ENCODE results near the gene BBIP1. TPM values are rescaled to one million over a fixed set of nuclear protein-coding genes. Genes with fewer than 3 reads are reported as not detected.
A peak's percentile ranks its signal among the peaks of the same experiment; 100 is the strongest.

BBIP1 gene
- total RNA-seq, 4 donors from 2014 or later = 27.1 to 40.2 (median 28.7) TPM

DNA sequence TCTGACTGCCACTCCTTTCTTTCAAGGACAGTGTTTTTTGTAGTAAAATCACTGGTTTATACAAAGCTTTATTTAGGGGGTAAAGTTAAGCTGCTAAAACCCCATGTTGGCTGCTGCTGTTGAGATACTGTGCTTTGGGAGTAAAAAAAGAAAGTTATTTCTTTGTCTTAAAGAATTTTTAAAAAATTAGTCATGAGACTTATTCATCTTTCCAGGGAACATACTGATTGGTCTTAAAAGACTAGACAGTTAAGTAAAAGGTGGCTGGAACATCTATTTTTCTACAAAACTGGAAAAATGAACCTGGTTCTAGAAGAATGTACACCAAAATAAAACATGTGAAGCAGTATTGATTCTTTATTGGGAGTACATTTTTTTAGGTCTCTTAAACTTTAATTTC, 20.6 kb downstream of the BBIP1 start:
- no peak for ATAC-seq
- TF ChIP-seq EP300 (IDR thresholded peaks at IDR 0.05) = no peak
- no peak for TF ChIP-seq POLR2AphosphoS5 (IDR thresholded peaks at IDR 0.05)
- TF ChIP-seq POLR2A (IDR thresholded peaks at IDR 0.05) = no peak
- TF ChIP-seq, protein P1, sequence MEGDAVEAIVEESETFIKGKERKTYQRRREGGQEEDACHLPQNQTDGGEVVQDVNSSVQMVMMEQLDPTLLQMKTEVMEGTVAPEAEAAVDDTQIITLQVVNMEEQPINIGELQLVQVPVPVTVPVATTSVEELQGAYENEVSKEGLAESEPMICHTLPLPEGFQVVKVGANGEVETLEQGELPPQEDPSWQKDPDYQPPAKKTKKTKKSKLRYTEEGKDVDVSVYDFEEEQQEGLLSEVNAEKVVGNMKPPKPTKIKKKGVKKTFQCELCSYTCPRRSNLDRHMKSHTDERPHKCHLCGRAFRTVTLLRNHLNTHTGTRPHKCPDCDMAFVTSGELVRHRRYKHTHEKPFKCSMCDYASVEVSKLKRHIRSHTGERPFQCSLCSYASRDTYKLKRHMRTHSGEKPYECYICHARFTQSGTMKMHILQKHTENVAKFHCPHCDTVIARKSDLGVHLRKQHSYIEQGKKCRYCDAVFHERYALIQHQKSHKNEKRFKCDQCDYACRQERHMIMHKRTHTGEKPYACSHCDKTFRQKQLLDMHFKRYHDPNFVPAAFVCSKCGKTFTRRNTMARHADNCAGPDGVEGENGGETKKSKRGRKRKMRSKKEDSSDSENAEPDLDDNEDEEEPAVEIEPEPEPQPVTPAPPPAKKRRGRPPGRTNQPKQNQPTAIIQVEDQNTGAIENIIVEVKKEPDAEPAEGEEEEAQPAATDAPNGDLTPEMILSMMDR (IDR thresholded peaks at IDR 0.05) = no peak
- no peaks in the 10 kb centered on the region for H3K9me3 ChIP-seq
- H3K4me1 ChIP-seq = peaks cover 0 to 38% (median 3%) of the 10 kb centered on the region in 3 donors
- no peak overlapping the region for H3K4me3 ChIP-seq
- no peaks in the 10 kb centered on the region for H3K27me3 ChIP-seq
- H3K36me3 ChIP-seq = peaks cover 0 to 68% of the 10 kb centered on the region in 2 donors
- no peak overlapping the region for H3K27ac ChIP-seq

DNA sequence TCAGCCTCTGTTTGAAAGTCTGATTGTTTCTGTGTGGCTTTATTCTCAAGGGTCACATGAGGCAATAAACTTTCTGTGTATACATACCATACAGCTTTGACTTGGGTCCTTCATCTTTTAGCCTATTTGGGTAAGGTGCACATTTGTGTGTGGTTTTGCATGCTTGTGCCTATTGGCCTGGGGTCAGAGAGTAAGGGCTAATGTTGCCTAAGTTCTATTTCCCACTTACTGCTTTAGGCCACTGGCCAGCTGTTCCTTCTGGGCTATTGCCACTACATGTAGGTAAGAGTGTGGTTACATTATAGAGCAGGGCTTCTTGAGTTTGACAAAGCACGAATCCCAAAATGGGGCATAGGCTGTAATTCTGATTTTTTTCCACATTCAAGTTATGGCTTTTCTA, 21.8 kb downstream of the BBIP1 start:
- WGBS, 2 donors (ENCODE audit: low coverage in 1 of 2) = 67 to 82% methylated on average over 1 of the region's 1 CpG
- TF ChIP-seq EP300 (IDR thresholded peaks at IDR 0.05) (no peak), POLR2A (IDR thresholded peaks at IDR 0.05) (no peak), POLR2AphosphoS5 (IDR thresholded peaks at IDR 0.05) (no peak)
- TF ChIP-seq, protein P1 (IDR thresholded peaks at IDR 0.05) = no peak
- Histone ChIP-seq H3K9me3 (no peaks in the 10 kb centered on the region), H3K27me3 (no peaks in the 10 kb centered on the region), H3K4me1 (peaks cover 0 to 38% (median 3%) of the 10 kb centered on the region in 3 donors), H3K4me3 (no peak overlapping the region), H3K36me3 (peaks cover 0 to 74% of the 10 kb centered on the region in 2 donors), H3K27ac (peak overlapping the region in 2 of 4 donors; percentile 9 to 42)
- no peak for ATAC-seq

DNA sequence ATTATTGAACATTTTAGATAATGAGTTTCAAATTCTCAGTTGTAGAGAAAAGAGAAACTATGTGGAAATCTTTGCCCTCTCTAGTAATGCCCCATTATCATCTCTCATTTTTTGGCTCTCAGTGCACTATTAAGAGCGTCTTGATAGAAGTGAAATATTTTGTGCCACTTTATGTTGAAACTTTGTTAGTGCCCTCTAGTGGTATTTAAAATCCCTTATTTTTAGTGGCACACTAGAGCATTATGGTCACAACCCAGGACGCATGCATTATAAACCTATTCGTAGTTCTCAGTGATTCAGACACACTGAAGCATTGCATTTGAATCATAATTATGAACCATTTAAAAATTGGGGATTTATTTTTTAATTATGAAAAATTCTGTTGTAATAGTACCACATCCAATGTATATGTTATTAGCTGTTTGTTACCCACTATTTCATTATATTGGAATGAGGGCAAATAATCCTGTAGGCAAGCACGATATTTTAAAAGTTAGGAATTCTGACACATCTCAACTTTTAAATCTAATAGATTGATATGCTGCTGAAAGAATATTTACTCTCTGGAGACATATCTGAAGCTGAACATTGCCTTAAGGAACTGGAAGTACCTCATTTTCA, 25.3 kb downstream of the BBIP1 start:
- H3K4me3 ChIP-seq = no peak overlapping the region
- H3K27me3 ChIP-seq = no peaks in the 10 kb centered on the region
- H3K4me1 ChIP-seq = peaks cover 0 to 41% (median 3%) of the 10 kb centered on the region in 3 donors
- no peaks in the 10 kb centered on the region for H3K9me3 ChIP-seq
- 16 to 29% methylated on average over 4 of the region's 4 CpGs for WGBS, 2 donors (ENCODE audit: low coverage in 1 of 2)
- peak; percentile 53 for ATAC-seq
- TF ChIP-seq, protein P1 (IDR thresholded peaks at IDR 0.05) = peak; percentile 46 to 72 (median 65)
- no peak for TF ChIP-seq POLR2AphosphoS5 (IDR thresholded peaks at IDR 0.05)
- TF ChIP-seq EP300 (IDR thresholded peaks at IDR 0.05) = no peak
- TF ChIP-seq POLR2A (IDR thresholded peaks at IDR 0.05) = no peak
- H3K27ac ChIP-seq = peak overlapping the region in 1 of 4 donors; percentile 12
- peaks cover 0 to 74% of the 10 kb centered on the region in 2 donors for H3K36me3 ChIP-seq

DNA sequence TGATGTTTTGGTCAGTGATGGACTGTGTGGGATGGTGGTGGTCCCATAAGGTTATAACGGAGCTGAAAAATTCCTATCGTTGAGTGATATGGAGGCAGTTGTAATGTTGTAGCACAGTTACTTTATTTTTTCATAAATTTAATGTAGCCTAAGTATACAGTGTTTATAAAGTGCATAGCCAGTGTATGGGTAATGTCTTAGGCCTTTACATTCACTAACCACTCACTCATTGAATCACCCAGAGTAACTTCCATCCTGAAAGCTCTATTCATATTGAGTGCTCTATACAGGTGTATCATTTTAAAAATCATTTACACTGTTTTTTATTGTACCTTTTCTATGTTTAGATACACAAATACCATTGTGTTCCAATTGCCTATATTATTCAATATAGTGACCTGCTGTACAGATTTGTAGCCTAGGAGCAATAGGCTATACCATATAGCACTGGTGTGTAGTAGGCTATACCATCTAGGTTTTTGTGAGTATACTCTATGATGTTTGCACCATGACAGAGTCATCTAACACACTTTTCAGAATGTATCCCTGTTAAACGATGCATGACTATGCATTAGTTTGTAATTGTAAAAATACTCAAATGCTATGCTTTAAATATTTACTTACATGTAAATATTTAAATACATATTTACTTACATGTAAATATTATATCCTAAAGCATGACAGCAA, 26.2 kb downstream of the BBIP1 start:
- TF ChIP-seq EP300 (IDR thresholded peaks at IDR 0.05) (no peak), POLR2A (IDR thresholded peaks at IDR 0.05) (no peak)
- peaks cover 0 to 41% (median 3%) of the 10 kb centered on the region in 3 donors for H3K4me1 ChIP-seq
- H3K27me3 ChIP-seq = no peaks in the 10 kb centered on the region
- H3K4me3 ChIP-seq = no peak overlapping the region
- H3K9me3 ChIP-seq = no peaks in the 10 kb centered on the region
- no peak for ATAC-seq
- peak overlapping the region in 1 of 4 donors; percentile 12 for H3K27ac ChIP-seq
- WGBS, 2 donors (ENCODE audit: low coverage in 1 of 2) = 68 to 74% methylated on average over 3 of the region's 3 CpGs
- H3K36me3 ChIP-seq = peaks cover 0 to 72% of the 10 kb centered on the region in 2 donors

DNA sequence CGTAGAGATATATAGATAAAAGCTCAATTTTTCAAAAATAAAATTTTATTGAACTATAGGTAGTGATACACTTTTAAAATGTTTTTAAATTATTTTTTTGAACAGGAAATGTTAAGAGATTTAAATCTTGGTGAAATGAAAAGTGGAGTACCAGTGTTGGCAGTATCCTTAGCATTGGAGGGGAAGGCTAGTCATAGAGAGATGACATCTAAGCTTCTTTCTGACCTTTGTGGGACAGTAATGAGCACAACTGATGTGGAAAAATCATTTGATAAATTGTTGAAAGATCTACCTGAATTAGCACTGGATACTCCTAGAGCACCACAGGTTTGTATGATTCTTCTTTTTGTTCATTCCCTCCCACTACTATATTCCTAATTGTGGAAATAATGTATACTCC, 31.4 kb downstream of the BBIP1 start:
- Histone ChIP-seq H3K27me3 (no peaks in the 10 kb centered on the region), H3K36me3 (peaks cover 0 to 52% of the 10 kb centered on the region in 2 donors), H3K4me1 (peaks cover 0 to 41% (median 2%) of the 10 kb centered on the region in 3 donors), H3K4me3 (no peak overlapping the region), H3K27ac (no peak overlapping the region), H3K9me3 (no peaks in the 10 kb centered on the region)
- TF ChIP-seq, protein P1 (IDR thresholded peaks at IDR 0.05) = no peak
- TF ChIP-seq POLR2AphosphoS5 (IDR thresholded peaks at IDR 0.05) = no peak
- no peak for TF ChIP-seq EP300 (IDR thresholded peaks at IDR 0.05)
- TF ChIP-seq POLR2A (IDR thresholded peaks at IDR 0.05) = no peak
- ATAC-seq = no peak
- WGBS, 2 donors (ENCODE audit: low coverage in 1 of 2) = 100% methylated on average over 1 of the region's 1 CpG
